Measurements from ENCODE around the gene NAALADL2.

- TF ChIP-seq CTCF (conservative IDR thresholded peaks at IDR 0.05; ENCODE audit: low read depth, low read length) (no peak), EZH2phosphoT487 (IDR thresholded peaks at IDR 0.05; ENCODE audit: borderline replicate concordance, low read length) (no peak), EZH2 (IDR thresholded peaks at IDR 0.05; ENCODE audit: low read length, unreplicated experiment) (no peak)
Observed at GRCh38 chr3:175340338-175341015, 481.3 kb downstream of the NAALADL2 start.
